Renal pelvis (tissue), 4 donors: ENCODE data around the gene COA6. TPM values are rescaled to one million over a fixed set of nuclear protein-coding genes. Genes with fewer than 3 reads are reported as not detected.

Source experiments
- DNase-seq: peaks from one replicate; pipeline ENCODE4 v3.0.0-alpha.2; 2013
- polyA plus RNA-seq, 3 donors: library from polyadenylated mRNA; unstranded; fragments of 120-200 nt; gene quantifications; one replicate each; pipeline ENCODE4 v1.2.1, GENCODE V29; 2013; ENCODE audit not compliant: insufficient read length in 3 of 3

The COA6 gene
- polyA plus RNA-seq, 3 donors: 27.6 to 36.4 (median 32.5) TPM

- no peak for DNase-seq
Observed at GRCh38 chr1:234400773-234401172, 27.5 kb downstream of the COA6 start.

GRCh38 chr1:234401658-234402057 is 28.4 kb downstream of the COA6 start:
- DNase-seq: no peak

GRCh38 chr1:234402939-234403338 is 29.7 kb downstream of the COA6 start:
- DNase-seq: no peak

GRCh38 chr1:234405676-234406075 is 32.4 kb downstream of the COA6 start:
- no peak for DNase-seq

- no peak for DNase-seq
Observed at GRCh38 chr1:234406871-234407270, 33.6 kb downstream of the COA6 start.

GRCh38 chr1:234408757-234409156 is 35.5 kb downstream of the COA6 start:
- DNase-seq: no peak

- DNase-seq: no peak
Observed at GRCh38 chr1:234409328-234409727, 36.1 kb downstream of the COA6 start.

- DNase-seq: no peak
Observed at GRCh38 chr1:234412830-234413229, 39.6 kb downstream of the COA6 start.

GRCh38 chr1:234413485-234413884 is 40.2 kb downstream of the COA6 start:
- no peak for DNase-seq

GRCh38 chr1:234413990-234414389 is 40.7 kb downstream of the COA6 start:
- DNase-seq: no peak

- no peak for DNase-seq
Observed at GRCh38 chr1:234427950-234428646, 54.8 kb downstream of the COA6 start.

- DNase-seq: no peak
Observed at GRCh38 chr1:234429434-234429806, 56.2 kb downstream of the COA6 start.

GRCh38 chr1:234430691-234431090 is 57.4 kb downstream of the COA6 start:
- DNase-seq: no peak

- DNase-seq: no peak
Observed at GRCh38 chr1:234431255-234431654, 58.0 kb downstream of the COA6 start.

GRCh38 chr1:234433563-234434285 is 60.5 kb downstream of the COA6 start:
- no peak for DNase-seq

Other genes starting within 250 kb of the COA6 start
- gene TARBP1, start 105.7 kb downstream of the COA6 start, polyA plus RNA-seq: 10 to 100 TPM; 40.6 to 96.8 (median 92.8) TPM
- gene IRF2BP2, start 236.7 kb downstream of the COA6 start, polyA plus RNA-seq: 100 to 1,000 TPM; 151 to 170 (median 167) TPM